ENCODE measurements around the gene PPP2R5E.

DNA sequence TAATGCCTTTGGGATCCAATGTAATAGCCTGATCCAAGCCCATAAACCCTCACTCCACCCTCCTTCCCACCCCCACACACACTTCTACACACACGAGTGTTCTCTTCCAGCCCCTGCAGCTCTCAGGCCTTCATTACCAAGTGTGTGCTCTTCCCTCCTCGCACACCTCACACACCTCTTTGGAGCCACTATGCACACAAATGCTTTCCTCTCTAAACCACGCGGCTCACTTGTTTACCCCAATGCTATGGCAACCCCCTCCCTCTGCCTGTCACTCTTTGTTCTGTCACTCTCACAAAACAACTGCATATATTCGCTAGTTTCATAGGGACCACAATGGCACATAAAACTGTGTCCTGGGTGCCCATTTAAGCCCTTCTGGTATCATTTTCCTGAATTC lies 35.1 kb downstream of the PPP2R5E start:
- TF ChIP-seq, protein P1, sequence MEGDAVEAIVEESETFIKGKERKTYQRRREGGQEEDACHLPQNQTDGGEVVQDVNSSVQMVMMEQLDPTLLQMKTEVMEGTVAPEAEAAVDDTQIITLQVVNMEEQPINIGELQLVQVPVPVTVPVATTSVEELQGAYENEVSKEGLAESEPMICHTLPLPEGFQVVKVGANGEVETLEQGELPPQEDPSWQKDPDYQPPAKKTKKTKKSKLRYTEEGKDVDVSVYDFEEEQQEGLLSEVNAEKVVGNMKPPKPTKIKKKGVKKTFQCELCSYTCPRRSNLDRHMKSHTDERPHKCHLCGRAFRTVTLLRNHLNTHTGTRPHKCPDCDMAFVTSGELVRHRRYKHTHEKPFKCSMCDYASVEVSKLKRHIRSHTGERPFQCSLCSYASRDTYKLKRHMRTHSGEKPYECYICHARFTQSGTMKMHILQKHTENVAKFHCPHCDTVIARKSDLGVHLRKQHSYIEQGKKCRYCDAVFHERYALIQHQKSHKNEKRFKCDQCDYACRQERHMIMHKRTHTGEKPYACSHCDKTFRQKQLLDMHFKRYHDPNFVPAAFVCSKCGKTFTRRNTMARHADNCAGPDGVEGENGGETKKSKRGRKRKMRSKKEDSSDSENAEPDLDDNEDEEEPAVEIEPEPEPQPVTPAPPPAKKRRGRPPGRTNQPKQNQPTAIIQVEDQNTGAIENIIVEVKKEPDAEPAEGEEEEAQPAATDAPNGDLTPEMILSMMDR (conservative IDR thresholded peaks at IDR 0.05; ENCODE audit: low read length) = no peak
- no peak for TF ChIP-seq EZH2phosphoT487 (IDR thresholded peaks at IDR 0.05; ENCODE audit: borderline replicate concordance, low read depth, low read length)

All from OCI-LY7 (cell line).